Measurements from ENCODE around the gene BCAR3.

DNA sequence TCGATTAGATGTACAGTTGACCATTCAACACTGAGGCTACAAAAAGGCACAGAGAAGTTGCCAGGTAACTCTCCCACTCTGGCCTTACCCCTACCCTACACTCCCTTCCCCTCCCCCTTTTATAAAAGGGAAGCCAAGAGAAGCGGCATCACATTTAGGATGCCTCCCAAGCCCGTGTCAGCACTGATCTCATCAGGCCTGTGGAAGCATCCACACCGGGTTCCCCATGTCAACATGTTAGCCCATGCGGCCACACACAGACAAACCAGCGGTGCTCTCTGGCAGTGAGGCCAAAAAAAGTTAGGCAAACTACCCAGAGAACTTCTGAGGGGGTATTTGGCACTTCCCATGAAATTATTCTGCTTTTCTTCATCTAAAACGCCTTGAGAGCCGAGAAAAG, 29.9 kb downstream of the BCAR3 start:
- no peak for TF ChIP-seq GATA2 (IDR thresholded peaks at IDR 0.05; ENCODE audit: low read depth, low read length)
- TF ChIP-seq GATA3 (IDR thresholded peaks at IDR 0.05; ENCODE audit: low read depth, low read length), result no peak

All from SH-SY5Y (cell line).